HG02798 (cell line): Measurements from ENCODE around the gene TMEM38A.
A peak's percentile ranks its signal among the peaks of the same experiment; 100 is the strongest.
"Not testable (repeated sequence)": the region's sequence is repeated elsewhere in the genome, so short reads cannot be mapped to it uniquely, and the experiment has no call there.

Source experiments
- ATAC-seq: cut with Tn5 transposase; IDR thresholded peaks from one replicate; pipeline ENCODE4 v1.9.1; 2021; ENCODE audit warnings: mild to moderate bottlenecking; ENCODE audit not compliant: unreplicated experiment, poor library complexity

The TMEM38A gene

DNA sequence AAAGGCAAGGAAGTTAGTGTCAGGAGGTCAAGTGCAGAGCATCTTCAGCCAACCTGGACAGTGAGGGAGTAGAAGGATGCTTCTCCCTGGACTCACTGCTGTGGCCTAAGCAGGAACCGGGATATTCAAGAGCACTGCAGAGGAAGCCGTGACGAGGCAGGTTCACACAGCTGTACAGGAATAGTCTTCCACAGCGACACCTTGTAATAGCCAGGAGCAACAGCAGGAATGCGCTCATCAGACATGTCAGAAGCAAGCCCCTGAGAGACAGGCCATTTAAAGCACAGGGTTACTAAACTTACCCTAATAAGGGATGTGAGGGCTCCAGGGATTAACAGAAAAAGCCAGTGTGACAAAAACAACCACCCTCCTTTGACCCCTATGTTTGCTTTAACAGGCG lies 29.5 kb upstream of the TMEM38A start:
- ATAC-seq: no peak

GRCh38 chr19:16637535-16637934 lies 23.4 kb upstream of the TMEM38A start:
- ATAC-seq: no peak

DNA sequence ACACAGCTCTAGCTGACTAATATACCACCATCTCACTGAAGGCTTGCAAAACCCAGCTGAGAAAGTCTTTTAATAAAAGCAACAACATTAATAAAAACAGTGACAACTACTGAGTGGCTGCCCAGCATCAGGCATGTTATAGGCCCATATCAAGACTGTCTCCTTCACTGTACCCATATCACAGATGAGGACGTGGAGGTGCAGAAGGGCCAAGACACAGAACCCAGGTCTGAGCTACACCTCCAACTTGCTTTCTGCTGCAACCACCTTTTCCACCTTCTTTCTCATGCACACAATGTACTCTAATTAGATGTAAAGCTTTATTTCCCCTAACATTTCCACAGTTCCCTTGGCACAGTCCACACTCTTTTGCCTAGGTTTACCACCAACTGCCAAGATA lies 22.3 kb upstream of the TMEM38A start:
- no peak for ATAC-seq

GRCh38 chr19:16640951-16641350 lies 20.0 kb upstream of the TMEM38A start:
- ATAC-seq: no peak

GRCh38 chr19:16641695-16642094 lies 19.2 kb upstream of the TMEM38A start:
- ATAC-seq: no peak

DNA sequence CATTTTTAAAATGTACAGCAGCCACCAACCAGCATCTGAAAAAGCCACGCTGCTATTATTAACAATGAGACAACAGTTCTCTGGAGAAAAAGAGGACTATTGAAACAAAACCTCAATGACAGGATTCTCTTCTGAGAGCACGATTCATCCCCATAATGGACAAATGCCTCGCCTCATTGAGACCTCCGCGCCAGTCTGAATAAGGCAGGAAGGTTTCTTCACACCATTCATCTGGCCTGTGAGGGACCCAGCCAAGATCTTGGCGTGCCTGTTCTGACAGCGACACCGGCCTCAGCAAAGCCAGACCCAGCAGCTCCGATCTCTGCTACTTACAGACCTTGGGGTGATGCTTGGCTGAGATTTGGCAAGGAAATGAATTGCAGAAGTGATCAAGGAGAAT lies 15.8 kb upstream of the TMEM38A start:
- ATAC-seq: no peak

DNA sequence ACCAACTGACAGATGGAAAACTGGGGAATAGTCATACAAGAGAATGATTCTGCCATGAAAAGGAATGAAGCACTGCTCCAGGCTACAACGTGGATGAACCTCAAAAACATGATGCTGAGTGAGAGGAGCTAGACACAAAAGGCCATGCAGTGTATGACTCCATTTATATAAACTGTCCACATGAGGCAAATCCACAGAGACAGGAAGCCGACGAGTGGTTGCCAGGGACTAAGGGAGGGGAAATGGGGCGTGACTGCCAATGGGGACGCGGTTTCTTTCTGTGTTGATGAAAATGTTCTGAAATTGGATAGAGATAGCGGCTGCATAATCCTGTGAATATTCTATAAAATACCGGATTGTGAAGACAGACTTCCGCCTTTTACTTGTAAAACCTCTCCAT lies 11.2 kb upstream of the TMEM38A start:
- ATAC-seq: no peak

- no peak for ATAC-seq
Observed at GRCh38 chr19:16650821-16651220, 10.1 kb upstream of the TMEM38A start.

DNA sequence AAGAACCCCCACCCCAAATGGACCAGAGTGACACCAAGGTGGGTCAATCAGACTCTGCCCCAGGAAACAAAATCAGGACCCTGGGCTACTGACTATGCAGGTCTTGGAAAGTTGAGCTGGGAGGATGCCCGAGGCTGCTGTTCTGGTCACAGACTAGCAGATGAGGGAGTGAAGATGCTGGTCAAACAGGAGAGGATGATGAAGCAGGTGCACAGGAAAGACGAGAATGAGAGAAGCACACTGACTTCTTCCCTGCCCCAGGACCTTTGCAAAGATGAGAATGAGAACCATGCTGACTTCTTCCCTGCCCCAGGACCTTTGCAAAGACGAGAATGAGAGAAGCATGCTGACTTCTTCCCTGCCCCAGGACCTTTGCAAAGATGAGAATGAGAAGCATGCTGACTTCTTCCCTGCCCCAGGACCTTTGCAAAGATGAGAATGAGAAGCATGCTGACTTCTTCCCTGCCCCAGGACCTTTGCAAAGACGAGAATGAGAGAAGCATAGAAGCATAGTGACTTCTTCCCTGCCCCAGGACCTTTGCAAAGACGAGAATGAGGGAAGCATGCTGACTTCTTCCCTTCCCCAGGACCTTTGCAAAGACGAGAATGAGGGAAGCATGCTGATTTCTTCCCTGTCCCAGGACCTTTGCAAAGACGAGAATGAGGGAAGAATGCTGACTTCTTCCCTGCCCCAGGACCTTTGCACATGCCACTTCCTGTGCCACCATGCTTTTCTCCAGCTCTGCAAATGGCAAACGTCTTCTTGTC lies 9.3 kb upstream of the TMEM38A start:
- ATAC-seq: not testable (repeated sequence)

GRCh38 chr19:16652854-16653253 lies 8.1 kb upstream of the TMEM38A start:
- no peak for ATAC-seq

DNA sequence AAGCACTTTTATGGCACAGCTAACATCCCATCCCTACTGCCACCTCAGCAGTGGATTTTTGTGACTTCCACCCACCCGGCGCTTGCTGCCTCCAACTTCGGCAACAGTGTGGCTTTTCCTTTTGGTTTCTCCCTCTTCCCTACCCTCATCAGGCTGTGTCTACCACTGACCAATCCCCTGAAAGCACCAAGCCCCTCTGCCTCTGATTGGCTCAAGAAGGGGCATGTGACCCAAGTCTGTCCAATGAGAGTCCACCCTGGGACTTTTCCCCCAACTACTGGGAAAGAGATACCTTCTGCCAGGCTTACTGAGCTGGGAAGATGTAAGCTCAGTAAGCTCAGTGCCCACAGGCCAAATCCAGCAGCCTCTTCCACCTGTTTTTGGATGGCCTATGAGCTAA lies 6.8 kb upstream of the TMEM38A start:
- no peak for ATAC-seq

DNA sequence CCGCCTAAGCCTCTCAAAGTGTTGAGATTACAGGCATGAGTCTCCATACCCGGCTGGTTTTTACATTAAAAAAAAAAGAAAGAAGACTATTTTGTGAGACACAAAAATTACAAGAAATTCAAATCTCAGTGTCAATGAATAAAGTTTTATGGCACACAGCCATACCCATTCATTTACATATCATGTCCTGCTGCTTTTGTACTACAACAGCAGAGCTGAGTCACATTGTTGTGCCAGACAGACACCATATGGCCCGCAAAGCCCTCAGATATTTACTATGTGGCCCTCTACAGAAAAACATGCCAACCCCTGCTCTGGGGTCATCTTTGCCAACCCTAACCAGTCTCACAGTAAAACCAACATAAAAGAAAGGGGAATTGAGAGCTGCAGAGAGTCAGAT lies 6.3 kb upstream of the TMEM38A start:
- ATAC-seq: no peak

GRCh38 chr19:16655727-16656126 lies 5.2 kb upstream of the TMEM38A start:
- no peak for ATAC-seq

DNA sequence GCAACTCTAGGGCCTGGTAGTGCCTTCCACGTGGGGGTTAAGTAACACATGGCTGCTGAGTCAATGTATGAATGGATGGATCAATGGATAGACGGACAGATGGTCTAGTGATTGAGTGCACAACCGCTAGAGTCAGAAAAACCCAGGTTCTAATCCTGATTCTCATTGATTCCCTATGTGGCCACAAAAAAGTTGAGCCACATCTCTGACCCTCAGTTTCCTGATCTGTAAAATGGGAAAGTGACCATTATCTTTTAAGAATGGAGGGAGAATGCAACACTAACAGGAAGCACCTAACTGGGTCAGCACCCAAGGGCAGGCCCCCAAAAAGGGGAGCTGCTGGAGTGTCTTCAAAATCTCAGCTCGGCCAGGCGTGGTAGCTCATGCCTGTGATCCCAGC lies 3.6 kb upstream of the TMEM38A start:
- no peak for ATAC-seq

DNA sequence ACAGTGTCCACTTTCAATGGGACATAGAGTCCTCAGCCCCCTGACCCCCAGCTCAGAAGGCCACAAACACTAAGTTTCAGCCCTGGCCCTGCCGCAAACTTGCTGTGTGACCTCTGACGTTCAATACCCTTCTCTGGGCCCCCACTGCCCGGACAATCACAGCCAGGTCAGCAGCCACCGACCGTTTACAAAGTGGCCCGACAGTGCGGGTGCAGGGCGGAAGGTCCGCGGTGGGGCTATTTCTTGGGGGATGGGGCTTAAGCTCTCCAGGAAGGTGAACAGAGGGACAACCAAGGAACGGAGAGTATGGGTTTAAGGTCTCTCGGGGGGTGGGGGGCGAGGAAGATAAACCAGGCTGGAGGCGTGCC lies 1.5 kb upstream of the TMEM38A start:
- ATAC-seq: no peak

GRCh38 chr19:16659832-16660708 lies 869 bp upstream of the TMEM38A start, which contains the start of gene SMIM7:
Gene SMIM7 (minus strand): TSS chr19:16660144. CDS start chr19:16660110, 34 bp downstream.
- peak; percentile 93 for ATAC-seq

- no peak for ATAC-seq
Observed at GRCh38 chr19:16661480-16662034, 618 bp downstream of the TMEM38A start.

- ATAC-seq: no peak
Observed at GRCh38 chr19:16668176-16668575, 7.2 kb downstream of the TMEM38A start.

- not testable (repeated sequence) for ATAC-seq
Observed at GRCh38 chr19:16668702-16669101, 7.8 kb downstream of the TMEM38A start.

DNA sequence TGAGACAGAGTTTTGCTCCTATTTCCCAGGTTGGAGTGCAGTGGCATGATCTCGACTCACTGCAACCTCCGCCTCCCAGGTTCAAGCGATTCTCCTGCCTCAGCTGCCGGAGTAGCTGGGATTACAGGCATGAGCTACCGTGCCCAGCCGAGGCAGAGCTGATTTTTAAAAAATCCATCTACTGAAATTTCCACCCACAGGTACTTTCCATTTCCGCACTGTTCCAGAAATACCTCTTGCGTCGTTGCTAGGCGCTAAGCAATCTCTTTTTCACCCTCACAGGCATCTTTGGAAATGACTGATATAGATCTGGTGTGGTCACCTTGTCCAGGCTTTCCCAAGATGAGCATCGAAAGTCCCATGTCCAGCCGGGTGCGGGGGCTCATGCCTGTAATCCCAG lies 9.4 kb downstream of the TMEM38A start:
- ATAC-seq: no peak

DNA sequence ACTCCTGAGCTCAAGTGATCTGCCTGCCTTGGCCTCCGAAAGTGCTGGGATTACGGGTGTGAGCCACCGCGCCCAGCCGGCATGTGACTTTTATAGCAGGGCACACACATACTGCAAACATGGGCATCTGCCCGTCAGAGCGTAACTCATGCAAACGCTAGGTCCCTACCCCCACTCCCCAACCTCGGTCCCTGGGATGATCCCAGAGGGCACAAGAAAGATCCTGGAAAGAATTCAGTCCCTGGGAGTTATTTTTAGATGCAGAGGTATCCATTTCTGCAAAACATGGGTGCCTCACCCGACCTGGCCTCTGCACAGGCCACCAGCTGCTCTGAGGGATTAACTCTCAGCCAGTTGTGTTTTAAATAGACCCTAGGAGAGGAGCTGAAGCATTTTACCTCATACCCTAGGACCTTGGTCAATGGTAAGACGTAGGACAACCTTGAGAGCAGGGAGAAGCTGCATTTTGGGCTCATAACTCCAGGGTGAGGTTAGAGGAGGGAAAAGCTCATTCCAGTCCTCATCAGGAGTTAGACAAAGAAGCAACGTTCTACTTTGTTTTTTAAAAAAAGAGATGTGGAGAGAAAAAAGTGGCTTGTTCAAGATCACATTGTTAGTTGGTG lies 10.8 kb downstream of the TMEM38A start:
- ATAC-seq: no peak
